MM.1S (cell line): ENCODE data around the gene NSUN4.

Experiments used
- DNase-seq: peaks from one replicate; pipeline ENCODE4 v3.0.0-alpha.2; 2015
- H2AFZ ChIP-seq: fragments of 300-600 bp; sonication (generic); 2 replicates; pipeline ENCODE4 v1.6.0; 2016; ENCODE audit warnings: antibody characterized with exemption, low read length
- H3F3A ChIP-seq: fragments of 300-600 bp; sonication (generic); 2 replicates; pipeline ENCODE4 v1.6.1; 2016; ENCODE audit warnings: mild to moderate bottlenecking, antibody characterized with exemption, low read length, moderate library complexity, mixed read lengths; ENCODE audit not compliant: insufficient read depth
- H3K27ac ChIP-seq: fragments of 300-600 bp; sonication (generic); 2 replicates; pipeline ENCODE4 v1.5.1; 2016; ENCODE audit warnings: mild to moderate bottlenecking, low read length
- H3K27me3 ChIP-seq: fragments of 300-600 bp; sonication (generic); replicated peaks from 2 replicates; pipeline ENCODE4 v1.6.0; 2016; ENCODE audit warnings: low read length; ENCODE audit not compliant: insufficient read depth
- H3K36me3 ChIP-seq: fragments of 300-600 bp; sonication (generic); replicated peaks from 2 replicates; pipeline ENCODE4 v1.6.1; 2016; ENCODE audit warnings: mild to moderate bottlenecking, low read length, mixed read lengths; ENCODE audit not compliant: insufficient read depth
- H3K4me1 ChIP-seq: fragments of 300-600 bp; sonication (generic); 2 replicates; pipeline ENCODE4 v1.6.1; 2016; ENCODE audit warnings: low read length, mixed read lengths
- H3K4me2 ChIP-seq: fragments of 300-600 bp; sonication (generic); 2 replicates; pipeline ENCODE4 v1.6.0; 2016; ENCODE audit warnings: low read depth, low read length
- H3K4me3 ChIP-seq: fragments of 300-600 bp; sonication (generic); 2 replicates; pipeline ENCODE4 v1.5.1; 2016; ENCODE audit warnings: low read length, mixed read lengths
- H3K79me2 ChIP-seq: fragments of 300-600 bp; sonication (generic); 2 replicates; pipeline ENCODE4 v1.6.1; 2016; ENCODE audit warnings: mixed run types, low read length, mixed read lengths
- H3K9ac ChIP-seq: fragments of 300-600 bp; sonication (generic); 2 replicates; pipeline ENCODE4 v1.6.1; 2016; ENCODE audit warnings: low read length, mixed read lengths
- H3K9me2 ChIP-seq: fragments of 300-600 bp; sonication (generic); replicated peaks from 2 replicates; pipeline ENCODE4 v1.6.1; 2016; ENCODE audit warnings: mild to moderate bottlenecking, low read length, mixed read lengths; ENCODE audit not compliant: insufficient read depth
- H3K9me3 ChIP-seq: fragments of 300-600 bp; sonication (generic); replicated peaks from 2 replicates; pipeline ENCODE4 v1.6.1; 2016; ENCODE audit warnings: mild to moderate bottlenecking, low read length, mixed read lengths; ENCODE audit not compliant: insufficient read depth
- H4K20me1 ChIP-seq: fragments of 300-600 bp; sonication (generic); 2 replicates; pipeline ENCODE4 v1.6.1; 2016; ENCODE audit warnings: mild to moderate bottlenecking, low read length, moderate library complexity, mixed read lengths; ENCODE audit not compliant: insufficient read depth
- CTCF ChIP-seq: fragments of 300-600 bp; sonication (generic); IDR thresholded peaks from 2 replicates; pipeline ENCODE4 v1.5.1; 2016; ENCODE audit warnings: antibody characterized with exemption, low read length, mixed read lengths
- EZH2 ChIP-seq: fragments of 300-600 bp; sonication (generic); optimal IDR thresholded peaks from 2 replicates; pipeline ENCODE3; 2017; ENCODE audit warnings: low read depth, mild to moderate bottlenecking, antibody characterized with exemption, low read length, mixed read lengths
- EZH2phosphoT487 ChIP-seq: fragments of 300-600 bp; sonication (generic); IDR thresholded peaks from 2 replicates; pipeline ENCODE4 v1.6.1; 2018; ENCODE audit warnings: antibody characterized with exemption, low read length

Gene NSUN4

GRCh38 chr1:46343351-46343695, 2.7 kb downstream of the NSUN4 start:
- H3F3A ChIP-seq = peaks cover 22% of the 10 kb centered on the region; the same call in 1 of the 2 replicates
- no peaks in the 10 kb centered on the region for H3K27me3 ChIP-seq
- no peak overlapping the region for H2AFZ ChIP-seq
- H3K9me2 ChIP-seq = no peaks in the 10 kb centered on the region
- H3K4me1 ChIP-seq = peaks cover 13% of the 10 kb centered on the region
- H3K9ac ChIP-seq = no peak overlapping the region
- no peak for TF ChIP-seq CTCF
- TF ChIP-seq EZH2 = no peak
- no peak for TF ChIP-seq EZH2phosphoT487
- peaks cover 3% of the 10 kb centered on the region; the same call in 1 of the 2 replicates for H3K36me3 ChIP-seq
- no peak overlapping the region for H3K4me3 ChIP-seq
- no peak for DNase-seq
- H3K27ac ChIP-seq = no peak overlapping the region
- H3K4me2 ChIP-seq = no peak overlapping the region
- H4K20me1 ChIP-seq = no peaks in the 10 kb centered on the region
- H3K9me3 ChIP-seq = no peaks in the 10 kb centered on the region
- peaks cover 41% of the 10 kb centered on the region for H3K79me2 ChIP-seq

GRCh38 chr1:46343705-46344104, 3.1 kb downstream of the NSUN4 start:
- TF ChIP-seq CTCF = no peak
- Histone ChIP-seq H2AFZ (no peak overlapping the region), H3F3A (peaks cover 22% of the 10 kb centered on the region; the same call in 1 of the 2 replicates), H3K79me2 (peaks cover 41% of the 10 kb centered on the region), H3K36me3 (peaks cover 3% of the 10 kb centered on the region; the same call in 1 of the 2 replicates), H3K9me2 (no peaks in the 10 kb centered on the region), H3K4me3 (no peak overlapping the region), H3K4me2 (no peak overlapping the region), H3K4me1 (peaks cover 13% of the 10 kb centered on the region), H3K27me3 (no peaks in the 10 kb centered on the region), H3K9me3 (no peaks in the 10 kb centered on the region), H3K27ac (no peak overlapping the region), H3K9ac (no peak overlapping the region), H4K20me1 (no peaks in the 10 kb centered on the region)
- no peak for DNase-seq

- Histone ChIP-seq H3K36me3 (peaks cover 6% of the 10 kb centered on the region), H3K27ac (no peak overlapping the region), H3F3A (peaks cover 22% of the 10 kb centered on the region; the same call in 1 of the 2 replicates), H3K4me2 (no peak overlapping the region), H3K9me3 (no peaks in the 10 kb centered on the region), H3K9ac (no peak overlapping the region), H3K27me3 (no peaks in the 10 kb centered on the region), H3K79me2 (peaks cover 43% of the 10 kb centered on the region), H3K4me3 (no peak overlapping the region), H3K9me2 (no peaks in the 10 kb centered on the region), H3K4me1 (peaks cover 11% of the 10 kb centered on the region), H4K20me1 (no peaks in the 10 kb centered on the region), H2AFZ (no peak overlapping the region)
- TF ChIP-seq EZH2phosphoT487 (no peak), CTCF (no peak), EZH2 (no peak)
- DNase-seq = no peak
Measured at GRCh38 chr1:46344481-46344880, 3.9 kb downstream of the NSUN4 start.
